T-helper 1 cell treated with Interleukin-12 subunit alpha and Interleukin-12 subunit beta and Interleukin-4 antibody, amounts not matched to agents 30 ng/mL and 1 ng/mL, for 36 hours (primary cell): ENCODE data around the gene B3GNT7. TPM values are rescaled to one million over a fixed set of nuclear protein-coding genes. Genes with fewer than 3 reads are reported as not detected.

ENCODE experiments used
- intact Hi-C: fragments of 100-400 bp; cut with micrococcal nuclease; formaldehyde crosslinking; loops from one replicate; pipeline ENCODE4 v1.15.1; 2024
- total RNA-seq: library from RNA; stranded (reverse); gene quantifications from 2 replicates; pipeline ENCODE4 v1.2.3, GENCODE V29; 2022

The B3GNT7 gene
- total RNA-seq, 1 donor from 2014 or later, result not detected

DNA sequence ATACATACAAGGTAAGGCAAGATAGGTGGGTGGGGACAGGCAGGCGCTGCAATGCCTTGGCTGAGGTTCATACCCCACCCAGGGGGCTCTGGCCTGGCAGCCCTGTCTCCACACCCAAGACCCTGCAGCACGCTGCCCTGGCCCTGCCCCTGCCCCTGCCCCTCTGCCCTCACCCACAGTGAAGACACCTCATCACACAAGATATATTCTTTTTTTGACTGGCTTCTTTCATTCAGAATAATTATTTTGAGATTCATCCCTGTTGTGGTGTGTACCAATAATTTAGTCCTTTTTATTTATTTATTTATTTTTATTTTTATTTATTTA, 11.4 kb upstream of the B3GNT7 start:
- intact Hi-C loops, result no loop called here

DNA sequence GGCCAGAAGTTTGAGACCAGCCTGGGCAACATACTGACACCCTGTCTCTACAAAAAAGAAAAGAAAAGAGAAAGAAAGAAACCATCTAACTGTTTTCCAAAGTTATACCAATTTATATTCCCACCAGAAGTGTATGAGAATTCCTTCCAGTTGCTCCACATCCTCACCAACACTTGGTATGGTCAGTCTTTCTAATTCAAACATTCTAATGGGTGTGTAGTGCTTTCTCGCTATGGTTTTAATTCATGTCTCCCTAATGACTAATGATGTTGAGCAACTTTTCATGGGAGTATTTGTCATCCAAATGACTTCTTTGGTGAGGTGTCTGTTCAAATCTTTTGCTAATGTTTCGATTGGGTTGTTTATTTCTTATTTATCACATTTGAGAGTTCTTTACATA, 10.5 kb upstream of the B3GNT7 start:
- intact Hi-C loops, result no loop called here

DNA sequence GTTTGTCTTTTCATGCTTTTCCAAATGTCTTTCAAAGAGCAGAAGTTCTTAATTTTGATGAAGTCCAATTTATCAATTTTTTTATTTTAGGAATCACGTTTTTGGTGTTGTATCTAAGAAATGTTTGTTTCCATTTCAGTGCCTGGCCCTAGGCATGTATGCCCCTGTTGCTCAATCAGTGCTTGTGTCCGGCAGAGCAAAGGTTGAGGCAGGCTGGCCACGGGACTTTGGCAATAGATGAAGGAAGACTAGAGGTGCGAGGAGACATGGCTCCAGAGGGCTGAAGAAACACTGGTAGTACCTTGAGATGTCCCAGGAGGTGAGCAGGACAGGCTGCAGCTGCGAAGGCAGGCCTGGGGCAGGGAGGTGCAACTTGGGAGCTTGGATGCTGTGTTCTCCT, 10.1 kb upstream of the B3GNT7 start:
- intact Hi-C loops, result no loop called here

DNA sequence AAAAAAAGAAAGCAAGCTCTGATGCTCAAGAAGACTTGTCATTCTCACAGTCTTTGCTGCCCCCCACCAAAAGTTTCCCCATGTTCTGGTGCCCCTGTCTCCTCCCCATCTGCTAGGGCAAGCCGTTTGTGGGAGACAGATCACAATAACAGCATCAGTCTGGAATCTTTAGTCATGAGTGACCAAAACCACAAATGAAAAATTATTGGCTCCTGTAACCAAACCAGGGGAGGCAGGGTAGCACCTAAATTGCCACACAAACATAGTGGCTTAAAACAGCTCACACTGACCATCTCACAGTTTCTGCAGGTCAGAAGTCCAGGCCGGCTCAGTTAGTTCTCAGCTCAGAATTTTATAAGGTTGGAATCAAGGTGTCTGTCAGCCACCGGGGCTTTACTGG, 9.1 kb upstream of the B3GNT7 start:
- intact Hi-C loops, result no loop called here

DNA sequence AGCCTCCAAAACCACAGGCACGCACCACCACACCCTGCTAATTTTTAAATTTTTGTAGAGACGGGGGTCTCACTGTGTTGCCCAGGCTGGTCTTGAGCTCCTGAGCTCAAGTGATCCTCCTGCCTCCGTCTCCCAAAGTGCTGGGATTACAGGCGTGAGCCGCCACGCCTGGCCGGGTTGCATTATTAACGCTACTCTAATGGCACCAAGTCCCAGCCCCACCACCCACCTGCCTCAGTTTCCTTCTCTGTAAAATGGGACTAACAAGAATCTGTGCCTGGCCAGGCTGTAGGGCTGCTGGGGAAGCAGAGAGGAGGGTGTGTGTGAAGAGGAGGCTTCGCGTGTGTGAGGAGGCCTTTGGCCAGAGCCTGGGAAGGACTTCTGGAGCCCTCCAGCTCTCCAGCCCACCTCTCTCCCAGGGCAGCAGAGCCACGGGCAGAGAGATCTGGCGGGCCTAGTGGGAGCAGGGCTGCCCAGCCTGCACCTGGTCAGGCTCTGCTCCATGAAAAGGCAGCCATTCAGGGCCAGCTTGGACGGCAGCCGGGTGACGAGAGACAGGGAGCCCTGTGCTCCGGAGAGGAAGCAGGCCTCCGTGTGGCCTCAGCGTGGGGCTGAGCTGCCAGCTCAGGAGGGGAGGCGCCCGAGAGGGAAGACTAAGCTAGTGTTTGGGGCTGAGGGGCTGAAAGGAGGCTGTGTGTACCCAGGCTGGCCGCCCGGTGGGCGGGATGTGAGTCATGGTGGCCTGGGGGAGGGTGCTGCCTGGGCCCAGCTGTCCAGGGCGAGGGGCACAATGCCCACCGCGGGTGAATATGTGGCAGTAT, 7.4 kb upstream of the B3GNT7 start:
- intact Hi-C loops, result no loop called here

DNA sequence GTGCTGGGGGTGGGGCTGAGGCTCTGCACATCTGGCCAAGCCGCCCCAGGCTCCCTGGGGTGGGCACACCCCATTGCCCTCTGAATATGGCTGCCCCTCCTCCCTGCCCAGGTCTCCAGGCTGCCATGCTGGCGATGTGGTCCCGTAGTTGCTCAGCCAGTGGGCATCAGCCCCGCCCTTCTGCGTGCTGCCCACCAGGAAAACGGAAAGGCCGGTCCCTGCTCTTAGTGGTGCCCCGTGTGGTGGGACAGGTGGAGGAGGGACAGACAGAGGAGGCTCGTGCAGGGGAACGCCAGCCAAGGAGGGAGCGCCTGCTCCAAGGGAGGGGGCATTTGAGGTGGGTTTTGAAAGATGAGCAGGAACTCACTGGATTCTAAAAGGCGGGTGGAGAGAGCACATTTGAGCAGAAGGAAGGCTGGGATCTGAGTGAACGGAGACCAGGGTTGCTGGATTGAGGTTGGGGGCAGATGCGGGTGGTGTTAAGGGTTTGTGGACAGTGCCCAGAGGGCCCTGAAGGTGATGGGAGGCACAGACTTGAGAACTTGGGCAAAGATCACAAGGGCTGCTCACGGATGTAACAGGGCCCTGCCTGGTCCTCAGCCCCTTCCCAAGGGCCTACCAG, 6.7 kb upstream of the B3GNT7 start:
- intact Hi-C loops, result no loop called here

DNA sequence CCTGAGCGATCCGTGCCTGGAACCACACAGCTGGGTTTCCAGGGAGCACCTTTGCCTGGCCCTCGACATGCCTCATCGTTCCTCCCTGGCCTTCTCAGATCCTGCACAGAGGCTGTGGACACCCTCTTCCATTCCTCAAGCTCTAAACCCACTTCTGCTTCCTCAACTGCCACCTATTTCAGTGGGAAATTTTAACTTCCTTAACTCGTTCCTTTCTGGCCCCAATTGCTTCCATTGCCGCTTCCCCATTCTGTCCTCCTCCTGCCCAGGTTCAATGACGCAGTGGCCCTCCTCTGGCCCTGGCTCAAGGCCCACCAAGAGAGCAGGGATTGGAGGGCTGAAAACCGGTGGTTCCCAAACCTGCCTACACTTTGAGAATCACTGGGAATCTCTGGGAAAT, 4.8 kb upstream of the B3GNT7 start:
- intact Hi-C loops, result no loop called here

DNA sequence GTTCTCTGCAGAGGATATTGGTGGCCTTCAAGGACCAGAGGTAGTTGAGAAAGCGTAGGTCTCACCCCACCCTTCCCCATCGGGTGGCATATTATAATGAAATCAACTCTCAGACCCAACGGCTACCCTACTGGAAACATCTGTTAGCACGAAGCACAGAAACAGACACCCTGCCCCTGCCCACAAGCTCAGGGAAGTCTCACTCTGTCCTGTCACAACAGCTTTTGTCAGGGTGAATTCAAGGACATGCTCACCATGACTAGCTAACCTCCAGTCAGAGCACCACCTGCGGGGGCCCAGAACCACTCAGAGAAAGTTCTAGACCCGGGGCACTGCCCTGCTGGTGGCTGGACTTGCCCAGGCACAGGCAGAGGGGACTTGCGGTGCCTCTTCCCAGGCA, 3.5 kb upstream of the B3GNT7 start:
- intact Hi-C loops, result no loop called here

DNA sequence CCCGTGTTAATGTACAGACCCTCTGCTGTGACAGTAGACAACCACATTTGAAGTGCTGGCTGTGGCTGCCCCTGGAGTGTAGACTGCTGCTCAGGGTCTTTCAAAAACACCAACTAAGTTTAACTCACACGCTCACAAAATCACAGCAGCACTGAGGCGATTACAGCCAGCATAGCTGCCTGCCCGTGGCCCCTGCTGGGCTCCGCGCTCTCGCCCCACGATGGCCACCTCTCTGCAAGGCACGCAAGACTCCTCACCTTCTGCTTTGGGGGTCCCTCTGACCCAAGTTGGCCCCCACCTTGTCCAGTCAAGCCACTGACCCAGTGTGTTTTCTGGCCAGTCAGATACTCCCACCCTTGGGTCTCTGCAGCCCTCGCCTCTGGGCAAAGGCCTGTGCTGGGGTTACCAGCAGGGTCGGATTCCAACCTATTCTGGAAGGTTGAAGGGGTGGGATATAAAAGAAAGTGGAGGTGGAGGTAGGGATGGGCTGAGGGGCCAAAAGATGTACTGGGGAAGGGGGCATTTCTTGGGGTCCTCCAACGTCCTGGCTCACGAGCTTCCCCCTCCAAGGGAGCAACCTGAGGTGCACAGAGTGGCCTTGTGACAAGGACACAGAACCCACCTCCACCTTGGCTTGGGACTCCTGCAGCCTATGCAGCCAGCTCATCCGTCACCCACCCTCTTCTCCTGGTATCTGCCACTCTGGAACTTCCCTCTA, 2.9 kb upstream of the B3GNT7 start:
- intact Hi-C loops, result no loop called here

DNA sequence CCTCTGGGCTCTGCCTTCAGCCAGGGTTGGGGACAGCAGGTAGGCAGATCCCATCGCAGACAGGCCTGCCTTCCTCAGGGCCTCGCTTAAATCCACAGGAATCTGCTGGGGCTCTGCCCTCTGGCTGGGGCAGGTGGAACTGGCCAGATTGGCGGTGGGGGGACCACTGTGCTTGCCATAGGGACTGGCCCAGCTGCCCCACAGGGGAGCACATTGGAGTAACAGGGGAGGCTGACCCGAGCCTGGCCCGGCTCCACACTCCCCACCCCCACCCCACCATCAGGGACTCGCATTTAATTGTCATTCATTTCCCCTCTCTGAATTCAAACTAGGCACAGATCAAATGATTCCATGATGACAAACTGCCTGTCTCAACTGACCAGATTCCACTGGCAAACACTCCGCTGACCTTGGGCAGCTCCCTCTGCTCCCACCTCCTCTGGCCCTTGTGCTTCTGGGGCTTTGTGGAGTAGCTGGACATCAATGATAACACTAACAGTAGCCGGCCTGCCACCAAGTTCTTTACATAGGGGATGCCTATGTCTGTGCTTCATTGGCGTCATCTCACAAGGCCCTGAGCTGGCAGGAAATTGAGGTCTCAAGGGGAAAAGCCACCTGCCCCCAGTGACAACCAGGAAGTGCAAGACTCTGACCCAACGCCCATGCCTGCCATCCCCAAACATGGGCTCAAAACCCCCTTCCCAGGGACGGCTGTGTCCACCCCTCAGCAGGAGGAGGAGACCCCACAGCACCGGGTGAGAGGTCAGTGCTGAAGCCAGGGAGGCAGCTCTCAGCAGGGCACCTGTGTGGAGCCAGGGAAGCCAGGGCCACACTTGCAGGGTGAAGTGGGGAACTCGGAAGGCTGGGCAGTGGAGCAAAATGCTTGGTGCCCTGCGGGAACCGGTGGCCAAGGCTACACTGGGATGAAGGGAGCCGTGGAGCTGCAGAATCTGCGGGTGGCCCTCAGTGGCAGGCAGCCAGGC, 2.1 kb upstream of the B3GNT7 start:
- intact Hi-C loops, result no loop called here

DNA sequence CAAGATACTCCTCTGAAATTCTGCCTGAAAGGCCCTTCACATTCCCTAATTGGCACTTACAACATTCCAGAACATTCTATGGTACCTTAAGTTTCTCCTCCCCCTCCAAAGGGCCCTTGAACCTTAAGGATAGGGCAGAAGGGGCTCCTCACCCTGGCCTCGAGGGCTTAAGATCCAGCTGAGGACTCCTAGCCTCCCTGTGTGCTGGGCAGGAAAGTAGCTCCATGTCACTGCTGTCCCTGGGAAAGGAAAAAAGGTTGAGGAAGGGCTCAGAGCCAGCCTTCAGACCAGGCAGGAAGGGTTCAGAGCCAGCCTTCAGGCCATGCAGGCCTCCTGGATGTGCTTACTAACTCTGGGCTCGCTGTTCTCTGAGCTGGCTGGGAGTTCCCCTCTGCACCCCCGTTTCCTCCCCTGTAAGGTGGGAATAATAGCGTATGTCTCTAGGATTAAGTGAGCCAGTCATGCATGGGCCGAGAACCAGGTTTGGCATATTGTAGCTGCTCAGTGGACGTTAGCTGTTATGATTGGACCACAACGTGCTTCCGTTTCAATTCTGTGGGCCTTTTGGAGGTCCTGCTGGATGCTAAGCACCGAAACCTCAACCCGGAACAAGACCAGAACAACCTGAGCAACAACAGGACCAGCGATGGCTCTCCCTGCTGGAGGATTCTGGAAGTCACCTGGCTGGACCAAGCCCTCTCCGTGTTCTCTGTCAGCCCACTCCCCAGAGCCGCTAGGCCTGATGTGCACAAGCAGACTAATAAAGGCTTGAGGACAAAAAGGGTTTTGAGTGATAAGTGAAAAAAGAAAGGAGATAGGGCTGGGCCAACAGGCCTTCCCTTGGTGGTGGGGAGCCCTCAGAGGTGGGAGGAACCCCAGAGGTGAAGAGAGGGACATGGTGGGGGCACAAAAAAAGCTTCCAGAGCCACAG, 1.0 kb upstream of the B3GNT7 start:
- intact Hi-C loops, result no loop called here

DNA sequence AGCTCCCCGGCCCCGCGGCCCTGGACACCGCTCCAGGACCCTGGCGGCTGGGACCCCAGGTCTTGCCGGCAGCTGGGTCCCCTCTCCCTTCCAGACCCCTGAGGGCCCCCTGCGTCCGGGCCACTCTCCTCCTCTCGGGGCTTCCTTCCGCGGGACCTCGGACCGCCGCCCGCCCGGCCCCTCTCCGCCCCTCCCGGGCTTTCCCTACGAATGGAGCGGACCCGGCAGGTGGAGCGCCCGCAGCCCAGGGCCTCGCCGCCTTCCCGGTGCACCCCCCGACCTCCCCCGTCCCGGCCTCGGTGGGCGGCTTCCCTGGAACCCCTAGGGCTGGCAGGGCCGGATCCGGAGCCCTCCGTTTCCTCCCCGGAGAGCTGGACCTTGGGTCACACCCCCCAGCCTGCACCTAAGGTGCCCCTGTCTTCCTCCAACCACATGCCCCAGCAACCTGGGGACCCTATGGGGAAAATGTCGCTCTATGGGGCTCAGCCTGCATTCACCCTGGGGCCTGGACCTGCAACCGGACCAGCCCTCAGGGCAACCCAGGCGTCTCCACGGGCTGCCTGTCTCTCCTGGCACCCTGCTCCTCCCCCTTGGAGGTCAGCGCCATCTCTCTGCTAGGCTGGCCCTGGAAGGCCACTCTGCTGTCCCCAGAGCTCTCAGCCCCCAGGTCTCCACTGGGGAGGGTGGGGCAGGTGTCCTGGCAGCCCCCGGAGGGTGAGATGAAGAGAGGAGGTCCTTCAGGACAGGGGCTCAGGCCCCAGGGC, 730 bp downstream of the B3GNT7 start:
- intact Hi-C loops, result no loop called here

DNA sequence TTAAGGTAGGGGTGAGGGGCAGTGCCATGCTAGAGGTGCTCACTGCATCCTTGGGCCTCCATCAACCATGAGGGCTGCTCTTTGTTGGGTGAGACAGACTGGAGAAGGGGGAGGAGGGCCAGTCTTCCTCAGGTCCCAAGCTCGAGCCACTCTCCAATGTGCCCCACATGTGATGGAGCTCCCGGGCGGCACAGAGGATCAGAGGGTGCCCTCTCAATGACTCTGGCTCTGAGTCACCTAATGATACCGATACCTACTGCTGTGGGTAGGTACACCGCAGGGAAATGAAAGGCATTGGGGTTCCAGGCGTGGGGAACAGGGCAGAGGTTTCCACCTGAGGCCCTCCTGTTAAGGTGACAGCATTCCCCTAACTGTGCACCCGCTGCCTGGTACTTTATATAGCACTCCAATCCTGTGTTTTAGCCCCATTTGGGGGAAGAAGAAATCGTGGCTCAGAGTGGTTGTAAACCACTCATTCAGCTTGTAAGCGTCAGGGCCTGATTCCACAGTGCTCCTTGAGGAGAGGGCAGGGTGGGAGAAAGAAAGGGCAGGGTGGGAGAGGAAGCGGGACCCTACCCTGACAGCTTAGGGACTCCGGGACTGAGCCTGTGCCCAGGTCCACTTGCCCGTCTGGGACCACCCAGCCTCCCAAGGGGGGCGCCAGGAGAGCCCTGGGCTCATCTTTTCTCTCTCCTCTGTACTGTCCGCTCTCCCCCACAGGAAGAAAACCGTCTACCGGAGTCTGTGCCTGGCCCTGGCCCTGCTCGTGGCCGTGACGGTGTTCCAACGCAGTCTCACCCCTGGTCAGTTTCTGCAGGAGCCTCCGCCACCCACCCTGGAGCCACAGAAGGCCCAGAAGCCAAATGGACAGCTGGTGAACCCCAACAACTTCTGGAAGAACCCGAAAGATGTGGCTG, 1.8 kb downstream of the B3GNT7 start:
- intact Hi-C loops, result no loop called here

DNA sequence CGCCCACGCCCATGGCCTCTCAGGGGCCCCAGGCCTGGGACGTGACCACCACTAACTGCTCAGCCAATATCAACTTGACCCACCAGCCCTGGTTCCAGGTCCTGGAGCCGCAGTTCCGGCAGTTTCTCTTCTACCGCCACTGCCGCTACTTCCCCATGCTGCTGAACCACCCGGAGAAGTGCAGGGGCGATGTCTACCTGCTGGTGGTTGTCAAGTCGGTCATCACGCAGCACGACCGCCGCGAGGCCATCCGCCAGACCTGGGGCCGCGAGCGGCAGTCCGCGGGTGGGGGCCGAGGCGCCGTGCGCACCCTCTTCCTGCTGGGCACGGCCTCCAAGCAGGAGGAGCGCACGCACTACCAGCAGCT, 2.4 kb downstream of the B3GNT7 start:
- intact Hi-C loops, result no loop called here

DNA sequence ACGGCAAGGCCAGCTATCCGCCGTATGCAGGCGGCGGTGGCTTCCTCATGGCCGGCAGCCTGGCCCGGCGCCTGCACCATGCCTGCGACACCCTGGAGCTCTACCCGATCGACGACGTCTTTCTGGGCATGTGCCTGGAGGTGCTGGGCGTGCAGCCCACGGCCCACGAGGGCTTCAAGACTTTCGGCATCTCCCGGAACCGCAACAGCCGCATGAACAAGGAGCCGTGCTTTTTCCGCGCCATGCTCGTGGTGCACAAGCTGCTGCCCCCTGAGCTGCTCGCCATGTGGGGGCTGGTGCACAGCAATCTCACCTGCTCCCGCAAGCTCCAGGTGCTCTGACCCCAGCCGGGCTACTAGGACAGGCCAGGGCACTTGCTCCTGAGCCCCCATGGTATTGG, 3.1 kb downstream of the B3GNT7 start:
- intact Hi-C loops, result no loop called here

DNA sequence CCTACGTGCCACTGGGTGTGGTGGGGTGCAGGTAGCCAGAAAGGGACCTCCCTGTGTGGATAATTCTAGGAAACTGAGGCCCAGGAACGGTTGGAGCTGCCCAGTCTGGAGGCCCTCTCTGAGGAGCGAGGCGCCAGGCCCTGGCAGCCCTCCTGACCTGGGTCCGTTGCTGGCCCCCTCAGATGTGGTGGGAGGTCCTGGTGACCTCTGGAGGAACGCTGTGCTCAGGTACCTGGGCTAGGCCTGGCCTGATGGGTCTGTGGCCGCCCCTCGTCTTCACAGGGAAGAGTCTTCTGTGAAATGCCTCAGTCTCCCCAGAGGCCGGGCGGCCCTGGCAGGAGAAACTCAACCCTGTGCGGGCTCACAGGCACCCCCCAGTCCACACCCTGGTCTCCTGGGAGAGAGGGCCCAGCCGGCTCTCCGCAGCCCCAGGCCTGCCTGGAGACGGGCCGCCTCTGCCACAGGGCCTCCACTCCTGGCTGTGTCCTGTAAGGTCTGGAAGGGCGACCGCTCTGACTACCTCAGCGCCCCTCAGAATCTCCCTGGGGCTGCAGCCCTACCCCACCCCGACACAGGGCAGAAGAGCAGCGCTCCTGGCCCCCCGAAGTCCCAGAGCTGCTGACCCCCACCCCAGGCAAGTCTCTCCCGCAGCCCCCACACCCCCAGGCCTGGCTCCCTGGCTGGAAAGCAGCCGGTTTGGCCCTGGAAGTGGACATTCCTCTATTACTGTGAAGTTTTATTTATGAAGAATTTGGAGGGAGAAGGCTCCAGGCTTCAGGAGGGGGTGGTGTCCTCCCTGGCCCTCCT, 3.7 kb downstream of the B3GNT7 start:
- intact Hi-C loops, result no loop called here

DNA sequence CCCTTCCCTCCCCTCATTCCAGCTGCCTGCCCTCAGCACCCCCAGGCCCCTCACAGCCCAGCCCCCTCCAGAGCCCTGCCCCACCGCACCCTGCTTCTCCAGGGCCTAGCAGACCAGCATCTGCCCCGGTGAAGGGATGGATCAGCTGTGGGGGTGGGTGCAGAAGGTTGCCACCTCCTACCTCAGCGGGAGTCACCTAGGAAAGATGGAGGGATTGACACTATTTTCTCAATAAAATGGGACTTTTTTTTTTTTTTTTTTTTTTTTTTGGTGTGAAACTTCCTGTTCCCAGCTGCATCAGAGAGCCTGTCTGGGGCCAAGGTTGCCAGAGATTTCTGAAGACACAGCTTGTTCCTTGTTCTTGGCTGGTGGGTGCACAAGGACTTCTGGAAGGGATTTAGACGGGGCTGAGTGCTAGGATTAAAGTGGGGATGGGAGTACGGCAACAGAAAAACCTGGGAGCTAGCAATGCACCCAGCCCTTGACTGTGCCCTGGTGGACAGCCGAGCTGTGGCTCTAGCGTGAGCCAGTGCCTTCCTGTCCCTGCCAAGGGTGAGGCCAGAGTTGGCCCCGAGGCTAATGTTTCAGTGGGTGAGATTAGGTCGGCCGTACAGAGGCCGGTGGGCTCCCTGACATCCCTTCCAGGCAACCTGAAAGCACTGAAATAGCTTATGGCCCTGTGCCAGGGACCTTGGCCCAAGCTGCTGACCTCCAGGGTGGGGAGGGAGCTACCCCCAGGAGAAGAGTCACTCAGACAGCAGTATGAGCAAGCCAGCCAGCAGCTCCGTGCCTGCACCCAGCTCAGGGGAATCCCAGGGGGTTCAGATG, 4.6 kb downstream of the B3GNT7 start:
- intact Hi-C loops, result no loop called here
